Astrocyte (in vitro differentiated cells and primary cell): ENCODE results near the gene RAF1.

Experiments used
- EZH2 ChIP-seq: IDR thresholded peaks from 2 replicates; pipeline ENCODE4 v1.6.1; 2012; ENCODE audit warnings: mild to moderate bottlenecking, low read length, inconsistent platforms; ENCODE audit not compliant: insufficient read depth
- TF ChIP-seq, protein P1 (sequence below): IDR thresholded peaks from 2 replicates; pipeline ENCODE4 v1.5.1; 2011; ENCODE audit warnings: low read depth, mild to moderate bottlenecking, inconsistent platforms, low read length, moderate library complexity; ENCODE audit not compliant: insufficient read depth

GRCh38 chr3:12655701-12656100 lies 8.2 kb downstream of the RAF1 start:
- TF ChIP-seq, protein P1, sequence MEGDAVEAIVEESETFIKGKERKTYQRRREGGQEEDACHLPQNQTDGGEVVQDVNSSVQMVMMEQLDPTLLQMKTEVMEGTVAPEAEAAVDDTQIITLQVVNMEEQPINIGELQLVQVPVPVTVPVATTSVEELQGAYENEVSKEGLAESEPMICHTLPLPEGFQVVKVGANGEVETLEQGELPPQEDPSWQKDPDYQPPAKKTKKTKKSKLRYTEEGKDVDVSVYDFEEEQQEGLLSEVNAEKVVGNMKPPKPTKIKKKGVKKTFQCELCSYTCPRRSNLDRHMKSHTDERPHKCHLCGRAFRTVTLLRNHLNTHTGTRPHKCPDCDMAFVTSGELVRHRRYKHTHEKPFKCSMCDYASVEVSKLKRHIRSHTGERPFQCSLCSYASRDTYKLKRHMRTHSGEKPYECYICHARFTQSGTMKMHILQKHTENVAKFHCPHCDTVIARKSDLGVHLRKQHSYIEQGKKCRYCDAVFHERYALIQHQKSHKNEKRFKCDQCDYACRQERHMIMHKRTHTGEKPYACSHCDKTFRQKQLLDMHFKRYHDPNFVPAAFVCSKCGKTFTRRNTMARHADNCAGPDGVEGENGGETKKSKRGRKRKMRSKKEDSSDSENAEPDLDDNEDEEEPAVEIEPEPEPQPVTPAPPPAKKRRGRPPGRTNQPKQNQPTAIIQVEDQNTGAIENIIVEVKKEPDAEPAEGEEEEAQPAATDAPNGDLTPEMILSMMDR = no peak
- no peak for TF ChIP-seq EZH2
